Jurkat, Clone E6-1 (cell line): Measurements from ENCODE around the gene FNIP2.
A peak's percentile ranks its signal among the peaks of the same experiment; 100 is the strongest.
"Not testable (repeated sequence)": the region's sequence is repeated elsewhere in the genome, so short reads cannot be mapped to it uniquely, and the experiment has no call there.

Experiments used
- DNase-seq: peaks from one replicate; pipeline ENCODE4 v3.0.0-alpha.2; 2011; ENCODE audit warnings: low read depth, low spot score
- H3K4me3 ChIP-seq: 2 replicates; pipeline ENCODE4 v1.5.1; 2011; ENCODE audit warnings: mild to moderate bottlenecking, low read length, control low read depth, moderate library complexity

Gene FNIP2

GRCh38 chr4:158857951-158858350, 89.1 kb downstream of the FNIP2 start:
- no peak for DNase-seq
- H3K4me3 ChIP-seq: no peak overlapping the region

GRCh38 chr4:158858410-158859199, 89.8 kb downstream of the FNIP2 start:
- DNase-seq: no peak
- no peak overlapping the region for H3K4me3 ChIP-seq

DNA sequence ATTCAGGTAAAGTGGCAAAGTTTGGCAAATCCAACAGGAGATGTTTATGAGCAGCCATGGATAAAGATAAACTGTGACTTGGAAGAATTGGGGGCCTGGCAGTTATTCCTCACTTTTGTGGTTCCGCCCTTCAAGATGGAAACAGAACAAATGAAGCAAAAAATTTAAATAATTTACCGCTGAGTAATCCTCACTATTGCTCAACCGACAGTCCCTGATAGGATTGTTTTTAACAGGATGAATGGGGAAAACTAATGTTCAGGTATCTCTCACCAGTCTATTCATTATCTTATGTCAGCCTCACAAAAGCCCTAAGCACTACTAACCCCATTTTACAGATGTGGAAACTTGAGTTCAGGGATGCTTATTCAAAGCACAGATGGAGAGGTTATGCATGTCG, 90.8 kb downstream of the FNIP2 start:
- DNase-seq: no peak
- H3K4me3 ChIP-seq: no peak overlapping the region

DNA sequence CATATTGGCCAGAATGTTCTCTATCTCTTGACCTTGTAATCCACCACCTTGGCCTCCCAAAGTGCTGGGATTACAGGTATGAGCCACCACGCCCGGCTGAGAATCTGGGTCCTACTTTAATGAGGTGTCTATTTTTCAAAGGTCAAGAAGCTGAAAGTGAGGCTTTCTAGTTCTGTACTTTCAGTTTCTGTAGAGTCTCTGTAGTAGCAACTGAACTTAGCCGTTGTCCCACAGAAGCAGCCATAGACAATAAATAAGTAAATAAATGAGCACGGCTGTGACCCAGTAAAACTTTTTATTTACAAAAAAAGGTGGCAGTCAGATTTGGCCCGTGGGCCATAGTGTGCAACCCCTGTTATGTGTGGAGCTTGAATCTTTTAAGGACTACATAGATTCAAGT, 92.0 kb downstream of the FNIP2 start:
- no peak overlapping the region for H3K4me3 ChIP-seq
- no peak for DNase-seq

DNA sequence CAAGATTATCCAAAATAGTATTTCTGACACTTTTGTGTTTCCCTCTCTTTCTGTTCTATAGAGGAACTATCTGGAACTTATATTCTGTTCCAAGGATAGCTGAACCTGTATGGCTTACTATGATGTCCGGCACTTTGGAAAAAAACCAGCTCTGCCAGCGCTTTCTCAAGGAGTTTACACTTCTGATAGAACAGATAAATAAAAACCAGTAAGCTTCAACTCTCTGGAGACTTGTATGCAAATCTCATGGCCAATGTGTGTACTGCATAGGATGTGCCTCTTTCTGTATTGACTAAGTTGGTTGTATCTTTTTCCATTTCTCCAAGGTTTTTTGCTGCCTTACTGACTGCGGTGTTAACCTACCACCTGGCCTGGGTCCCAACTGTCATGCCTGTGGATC, 92.5 kb downstream of the FNIP2 start:
- H3K4me3 ChIP-seq: no peak overlapping the region
- DNase-seq: no peak

DNA sequence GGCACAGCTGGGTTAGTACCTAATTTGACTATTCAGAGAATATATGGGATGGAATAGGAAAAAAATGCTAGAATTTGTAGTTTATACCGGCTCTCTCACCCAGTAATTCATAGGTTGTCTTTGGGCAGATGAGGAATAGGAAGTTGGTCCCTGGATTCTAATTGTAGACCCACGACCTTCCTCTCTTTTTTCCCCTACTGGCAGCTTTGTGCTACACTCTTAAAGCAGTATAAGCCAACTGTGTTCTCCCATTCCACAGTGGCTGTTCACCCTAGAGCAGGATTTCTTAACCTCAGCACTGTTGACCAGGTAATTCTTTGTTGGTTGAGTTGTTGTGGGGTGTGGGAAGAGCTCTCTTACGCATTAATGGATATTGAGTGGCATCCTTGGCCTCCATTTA, 92.9 kb downstream of the FNIP2 start:
- DNase-seq: no peak
- H3K4me3 ChIP-seq: no peak overlapping the region

DNA sequence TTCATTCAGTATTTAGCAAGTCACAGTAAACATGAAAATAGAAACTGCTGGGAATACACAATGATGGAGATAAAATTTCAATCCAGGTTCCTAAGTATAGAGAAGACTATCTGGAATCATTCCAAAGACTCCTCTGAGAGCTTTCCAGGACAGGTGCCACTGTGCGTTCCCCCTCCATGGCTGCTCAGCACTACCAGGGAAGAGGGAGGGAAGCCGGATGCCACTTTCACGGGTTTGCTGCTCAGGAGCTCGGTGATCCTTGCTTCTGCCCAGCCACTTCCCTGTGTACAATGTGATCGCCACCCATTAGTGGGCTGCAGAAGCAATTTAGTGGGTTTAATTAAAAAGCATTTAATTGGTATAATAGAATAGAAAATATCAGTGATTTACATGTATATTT, 94.5 kb downstream of the FNIP2 start:
- no peak overlapping the region for H3K4me3 ChIP-seq
- DNase-seq: no peak

- H3K4me3 ChIP-seq: no peak overlapping the region
- DNase-seq: no peak
Observed at GRCh38 chr4:158865520-158866177, 96.8 kb downstream of the FNIP2 start.

DNA sequence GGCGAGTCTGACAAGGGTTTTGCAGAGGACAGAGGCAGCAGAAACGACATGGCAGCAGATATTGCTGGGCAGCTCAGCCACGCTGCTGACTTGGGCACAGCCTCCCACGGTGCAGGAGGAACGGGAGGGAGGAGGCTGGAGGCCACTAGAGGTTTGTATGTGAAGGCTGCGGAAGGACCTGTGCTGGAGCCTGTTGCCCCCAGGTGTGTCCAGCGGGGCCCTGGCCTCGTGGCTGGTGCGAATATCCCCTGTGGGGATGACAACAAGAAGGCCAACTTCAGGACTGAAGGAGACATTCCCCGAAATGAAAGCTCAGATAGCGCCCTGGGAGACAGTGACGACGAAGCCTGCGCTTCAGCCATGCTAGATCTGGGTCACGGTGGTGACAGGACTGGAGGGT, 100.2 kb downstream of the FNIP2 start:
- H3K4me3 ChIP-seq: no peak overlapping the region
- DNase-seq: no peak

- no peak for DNase-seq
- H3K4me3 ChIP-seq: no peak overlapping the region
Observed at GRCh38 chr4:158869761-158870160, 100.9 kb downstream of the FNIP2 start.

DNA sequence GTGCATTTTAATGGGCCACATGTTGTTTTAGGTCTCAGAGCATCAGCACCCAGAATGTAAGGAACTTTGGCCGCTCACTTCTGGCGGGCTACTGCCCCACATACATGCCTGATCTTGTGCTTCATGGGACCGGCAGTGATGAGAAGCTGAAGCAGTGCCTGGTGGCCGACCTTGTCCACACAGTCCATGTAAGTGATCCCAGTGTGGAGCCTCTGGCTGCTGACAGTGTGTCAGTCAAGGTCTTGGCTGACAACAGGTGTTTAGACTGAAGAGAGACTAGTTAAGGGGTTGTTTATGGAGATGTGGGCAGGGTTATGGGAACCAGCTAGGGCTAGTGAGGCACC, 101.4 kb downstream of the FNIP2 start:
- no peak for DNase-seq
- no peak overlapping the region for H3K4me3 ChIP-seq

- no peak for DNase-seq
- no peak overlapping the region for H3K4me3 ChIP-seq
Observed at GRCh38 chr4:158870626-158871334, 102.0 kb downstream of the FNIP2 start.

GRCh38 chr4:158871335-158871724, 102.5 kb downstream of the FNIP2 start:
- H3K4me3 ChIP-seq: no peak overlapping the region
- no peak for DNase-seq

- DNase-seq: peak; percentile 71
- no peak overlapping the region for H3K4me3 ChIP-seq
Observed at GRCh38 chr4:158873795-158874401, 105.1 kb downstream of the FNIP2 start.

DNA sequence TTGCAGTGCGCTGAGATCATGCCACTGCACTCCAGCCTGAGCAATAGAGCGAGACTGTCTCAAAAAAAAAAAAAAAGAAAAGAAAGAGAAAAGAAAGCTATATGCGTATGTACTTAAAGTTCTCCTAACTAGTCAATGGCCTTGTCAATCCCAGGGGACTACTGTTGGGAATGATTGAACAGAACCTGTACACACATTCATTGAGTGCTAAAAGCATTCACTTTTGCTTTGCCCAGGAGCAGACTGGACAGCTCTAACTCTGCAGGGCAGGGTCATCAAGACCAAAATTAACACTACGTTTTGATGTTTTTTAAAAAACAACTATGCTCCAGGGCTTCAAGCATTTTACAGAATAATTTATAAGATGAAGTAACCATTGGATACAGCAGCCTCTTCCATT, 106.2 kb downstream of the FNIP2 start:
- DNase-seq: no peak
- H3K4me3 ChIP-seq: no peak overlapping the region

DNA sequence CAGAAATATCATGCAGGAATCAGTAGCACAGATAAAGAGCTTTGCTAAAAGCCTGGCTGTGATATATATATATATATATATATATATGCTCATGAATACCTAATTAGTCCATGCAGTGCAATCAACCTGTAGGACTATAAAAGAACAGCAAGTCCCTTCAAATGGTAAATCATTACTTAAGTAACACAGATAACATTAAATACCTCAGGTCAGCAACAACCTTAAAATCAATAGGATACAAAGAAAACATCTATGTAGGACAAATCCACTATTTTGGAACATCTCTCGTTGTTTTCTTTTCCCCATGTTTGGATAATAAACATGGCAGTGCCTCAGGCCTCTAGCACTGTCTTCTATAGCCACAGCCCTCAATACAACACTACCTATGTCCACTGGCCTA, 106.6 kb downstream of the FNIP2 start:
- DNase-seq: no peak
- no peak overlapping the region for H3K4me3 ChIP-seq

GRCh38 chr4:158877069-158877468, 108.2 kb downstream of the FNIP2 start:
- H3K4me3 ChIP-seq: no peak overlapping the region
- DNase-seq: no peak

GRCh38 chr4:158882142-158882541, 113.3 kb downstream of the FNIP2 start:
- not testable (repeated sequence) for H3K4me3 ChIP-seq, DNase-seq

- DNase-seq: no peak
- H3K4me3 ChIP-seq: no peak overlapping the region
Observed at GRCh38 chr4:158884280-158884679, 115.5 kb downstream of the FNIP2 start.

DNA sequence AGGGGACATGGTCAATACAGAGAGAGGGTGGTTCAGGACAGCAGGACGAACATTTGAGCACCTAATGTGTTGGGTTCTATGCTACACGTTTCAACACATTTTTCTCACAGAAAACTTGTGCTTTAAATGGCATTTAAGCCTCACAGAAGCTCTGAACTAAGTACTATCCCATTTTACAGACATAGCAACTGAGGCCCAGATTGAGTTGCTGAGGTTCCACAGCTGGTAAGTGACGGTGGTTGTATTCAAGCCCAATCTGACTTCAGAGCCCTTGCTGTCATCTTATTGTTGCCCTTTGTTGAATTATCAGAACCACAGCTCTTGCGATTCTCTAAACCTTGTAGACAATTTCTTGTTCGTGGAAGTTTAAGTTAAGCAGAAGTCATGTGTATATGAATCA, 116.7 kb downstream of the FNIP2 start:
- no peak overlapping the region for H3K4me3 ChIP-seq
- DNase-seq: no peak
